GM12878 (cell line): ENCODE data around the gene ELAVL3. TPM values are rescaled to one million over a fixed set of nuclear protein-coding genes. Genes with fewer than 3 reads are reported as not detected.

Experiments
- ATAC-seq: fragments of 200-7000 bp; cut with Tn5 transposase; 3 replicates; pipeline ENCODE4 v1.9.1; 2020; ENCODE audit warnings: mild to moderate bottlenecking, moderate library complexity
- BruUV-seq: library from RNA; stranded (reverse); fragments of 400-500 nt; replicated peaks from 2 replicates; lab custom pipeline; 2021; lab: Mats Ljungman, UMichigan
- CTCF ChIA-PET: fragments of 300-600 bp; sonication (Branson Sonifier 250); formaldehyde crosslinking; extraction: SDS; loops from one replicate; lab custom pipeline; 2021; ENCODE audit warnings: inconsistent platforms; lab: Yijun Ruan, JAX
- POLR2A ChIA-PET: fragments of 350-600 bp; formaldehyde crosslinking; extraction: SDS; loops from one replicate; lab custom pipeline; 2021; ENCODE audit warnings: inconsistent platforms; lab: Charles Lee
- RAD21 ChIA-PET: fragments of 300-600 bp; sonication (Branson Sonifier 250); formaldehyde crosslinking; loops from one replicate; lab custom pipeline; 2023; ENCODE audit warnings: antibody characterized with exemption; ENCODE audit not compliant: unreplicated experiment; lab: Charles Lee
- SMC1A ChIA-PET: fragments of 300-600 bp; sonication (Branson Sonifier 250); formaldehyde crosslinking; loops from one replicate; lab custom pipeline; 2023; ENCODE audit not compliant: unreplicated experiment, uncharacterized antibody; lab: Charles Lee
- DNase-seq: peaks from one replicate; pipeline ENCODE4 v3.0.0-alpha.2; 2011; ENCODE audit warnings: low read depth, low spot score
- FAIRE-seq: peaks from 3 replicates; lab custom pipeline; 2011; peaks lifted over from hg19 to GRCh38; lab: Jason Lieb, UNC
- H2AFZ ChIP-seq: 2 replicates; pipeline ENCODE4 v1.6.0; 2011; ENCODE audit warnings: low read depth, low read length, control low read depth; ENCODE audit not compliant: control insufficient read depth
- H3K27ac ChIP-seq: 2 replicates; pipeline ENCODE4 v1.5.1; 2011; ENCODE audit warnings: control low read depth; ENCODE audit not compliant: control insufficient read depth, insufficient read depth
- H3K27me3 ChIP-seq, 2 experiments: replicated peaks in 1 of 2; 2 replicates each; pipeline versions ENCODE4 v1.6.0 to v1.6.1; 2011; ENCODE audit warnings: low read length in 1 of 2; ENCODE audit not compliant: control insufficient read depth in 2 of 2, insufficient read depth in 2 of 2
- H3K36me3 ChIP-seq, 2 experiments: 2 replicates each; pipeline ENCODE4 v1.5.1; 2011; ENCODE audit warnings: low read length in 1 of 2; ENCODE audit not compliant: control insufficient read depth in 2 of 2, insufficient read depth in 2 of 2
- H3K4me1 ChIP-seq: 2 replicates; pipeline ENCODE4 v1.6.1; 2011; ENCODE audit warnings: mild to moderate bottlenecking, low read length, moderate library complexity, mixed read lengths; ENCODE audit not compliant: control insufficient read depth, insufficient read depth
- H3K4me2 ChIP-seq: 2 replicates; pipeline ENCODE4 v1.6.0; 2011; ENCODE audit warnings: control low read depth; ENCODE audit not compliant: control insufficient read depth, insufficient read depth
- H3K4me3 ChIP-seq: fragments of 200-600 bp; sonication (generic); 2 replicates; pipeline ENCODE4 v1.5.1; 2016
- H3K79me2 ChIP-seq: 2 replicates; pipeline ENCODE4 v1.6.0; 2011; ENCODE audit warnings: low read length; ENCODE audit not compliant: control insufficient read depth, insufficient read depth
- H3K9ac ChIP-seq: 2 replicates; pipeline ENCODE4 v1.8.0; 2011; ENCODE audit warnings: low read length, control low read depth, mixed read lengths; ENCODE audit not compliant: control insufficient read depth, insufficient read depth
- H3K9me3 ChIP-seq: replicated peaks from 3 replicates; pipeline ENCODE4 v1.5.1; 2011; ENCODE audit warnings: mild to moderate bottlenecking, low read length; ENCODE audit not compliant: control insufficient read depth, insufficient read depth
- H4K20me1 ChIP-seq: 2 replicates; pipeline ENCODE4 v1.6.0; 2011; ENCODE audit not compliant: control insufficient read depth, insufficient read depth
- BACH1 ChIP-seq: fragments of 450-650 bp; IDR thresholded peaks from 2 replicates; pipeline ENCODE4 v1.6.1; 2017; ENCODE audit warnings: mild to moderate bottlenecking, borderline replicate concordance
- ETV6 ChIP-seq, 2 experiments: fragments of 450-650 bp in 1 of 2; IDR thresholded peaks in 1 of 2; conservative IDR thresholded peaks in 1 of 2; 2 replicates each; pipeline ENCODE4 v1.6.1; 2014; ENCODE audit warnings: antibody characterized with exemption in 1 of 2, borderline replicate concordance in 1 of 2, low read depth in 1 of 2, mild to moderate bottlenecking in 1 of 2, moderate library complexity in 1 of 2
- NBN ChIP-seq: fragments of 450-650 bp; IDR thresholded peaks from 2 replicates; pipeline ENCODE4 v1.6.1; 2016
- RBBP5 ChIP-seq: fragments of 200-600 bp; sonication (generic); conservative IDR thresholded peaks from 2 replicates; pipeline ENCODE4 v1.6.1; 2016
- SRF ChIP-seq, 2 experiments: IDR thresholded peaks; 2 replicates each; pipeline ENCODE4 v1.6.1; 2011; ENCODE audit warnings: low read depth in 2 of 2, low read length in 2 of 2, mild to moderate bottlenecking in 1 of 2, moderate library complexity in 1 of 2
- TAF1 ChIP-seq: IDR thresholded peaks from 2 replicates; pipeline ENCODE4 v1.6.1; 2011; ENCODE audit warnings: mild to moderate bottlenecking, low read depth, low read length, borderline replicate concordance
- YY1 ChIP-seq: IDR thresholded peaks from 2 replicates; pipeline ENCODE4 v1.6.1; 2011; ENCODE audit warnings: low read depth, mild to moderate bottlenecking, low read length
- ZNF24 ChIP-seq: fragments of 450-650 bp; IDR thresholded peaks from 2 replicates; pipeline ENCODE4 v1.6.1; 2017; ENCODE audit warnings: antibody characterized with exemption, mild to moderate bottlenecking
- ZZZ3 ChIP-seq: IDR thresholded peaks from 2 replicates; pipeline ENCODE4 v1.6.1; 2011; ENCODE audit warnings: low read depth; ENCODE audit not compliant: control insufficient read depth, insufficient read length
- WGBS: methylation state at CpG from one replicate; pipeline ENCODE4 v1.1.6; 2016; ENCODE audit warnings: low lambda C conversion rate; ENCODE audit not compliant: insufficient replicate concordance, insufficient coverage; ENCODE audit errors: missing lambda C conversion rate; 5-methylcytosine and 5-hydroxymethylcytosine counted together
- in situ Hi-C: fragments of 300-500 bp; cut with MboI; formaldehyde crosslinking; loops from 9 replicates; pipeline ENCODE4 v1.14.3; 2018; ENCODE audit warnings: mixed read lengths
- intact Hi-C: fragments of 100-400 bp; cut with micrococcal nuclease; formaldehyde crosslinking; loops from one replicate; pipeline ENCODE4 v1.14.2; 2022; ENCODE audit not compliant: unreplicated experiment
- polyA plus RNA-seq, 11 experiments: library from polyadenylated mRNA; depleted of rRNA in 4 of 11; unstranded in 6 of 11; stranded (reverse) in 5 of 11; fragments of >200 nt; fragmentation: Nextera tagmentation in 4 of 11; fragmentation: Illumina TruSeq in 1 of 11; extraction: Ambion mirVana in 4 of 11; extraction: Trizol in 1 of 11; gene quantifications; 1 replicate in 1 of 11; 2 replicates in 10 of 11; pipeline versions ENCODE4 v1.2.1 to v1.2.3, GENCODE V29; 2011 to 2016; ENCODE audit warnings: inconsistent platforms in 2 of 11, missing spikeins in 2 of 11, low read depth in 1 of 11
- total RNA-seq, 4 experiments: library from RNA; depleted of rRNA in 3 of 4; stranded (reverse); fragments of >200 nt in 3 of 4; fragmentation: Illumina TruSeq in 1 of 4; extraction: Trizol in 1 of 4; gene quantifications; 2 replicates each; pipeline versions ENCODE4 v1.2.1 to v1.2.3, GENCODE V29; 2013 to 2021
- TF ChIP-seq, protein P1 (sequence below): IDR thresholded peaks from 2 replicates; pipeline ENCODE4 v1.6.1; 2011; ENCODE audit warnings: low read depth, low read length, improper control_type of control experiment, borderline replicate concordance

ELAVL3 gene
- total and polyA plus RNA-seq, 10 of the 15 experiments (the other 5 are each of a cell fraction or from before 2014, with no cell fraction given): under 0.01 to 0.05 (median 0.01) TPM; not detected in 7

DNA sequence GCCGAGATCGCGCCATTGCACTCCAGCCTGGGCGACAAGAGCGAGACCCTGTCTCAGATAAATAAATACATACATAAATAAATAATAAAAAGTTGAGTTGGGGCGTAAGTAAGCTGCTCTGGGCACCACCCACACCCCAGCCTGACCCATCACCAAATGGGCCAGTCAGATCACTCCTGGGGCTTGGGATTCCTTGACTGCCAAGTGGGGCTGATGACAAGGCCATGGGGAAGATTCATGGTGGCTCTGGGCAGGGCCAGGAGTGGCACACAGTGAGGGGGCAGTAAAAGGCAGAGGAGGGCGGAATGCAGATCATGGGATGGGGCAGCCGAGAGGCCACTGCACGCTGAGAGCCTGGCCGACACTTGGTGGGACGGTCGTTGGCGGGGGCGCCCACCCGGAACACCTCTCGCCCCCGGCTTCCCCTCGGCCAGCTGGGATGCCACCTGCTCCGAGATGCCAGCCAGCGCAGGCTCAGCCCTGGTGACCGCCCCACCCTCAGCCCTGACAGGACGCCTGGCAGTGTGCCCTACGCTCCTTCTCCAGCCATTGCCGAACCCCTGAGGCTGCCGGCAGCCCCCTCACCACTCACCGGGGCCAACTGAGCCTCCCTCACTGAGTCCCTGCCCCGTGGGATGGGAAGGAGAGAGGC lies 13.9 kb upstream of the ELAVL3 start:
- no peaks in the 10 kb centered on the region for H4K20me1 ChIP-seq
- H2AFZ ChIP-seq: no peak overlapping the region
- H3K9me3 ChIP-seq: no peaks in the 10 kb centered on the region
- H3K4me2 ChIP-seq: no peak overlapping the region
- H3K79me2 ChIP-seq: no peaks in the 10 kb centered on the region
- 94% methylated on average over 24 of the region's 27 CpGs for WGBS
- H3K4me3 ChIP-seq: no peak overlapping the region
- in situ Hi-C loops (loop anchor here (5.0 kb wide), 1 partner anchor 93 kb away; no protein-coding TSS in a partner anchor), intact Hi-C loops (no loop called here)
- ChIA-PET POLR2A (interaction anchor here (0.6 kb wide), 1 partner anchor 14 kb away, joined by 3 read pairs; no protein-coding TSS in a partner anchor), RAD21 (interaction anchor here (0.7 kb wide), 1 partner anchor 55 kb away, joined by 3 read pairs; no protein-coding TSS in a partner anchor), CTCF (interaction anchor here (1.3 to 3.0 kb wide), 2 partner anchors 65 to 94 kb away, joined by 4 to 12 read pairs; no protein-coding TSS in a partner anchor), SMC1A (interaction anchor here (1.3 kb wide), 1 partner anchor 96 kb away, joined by 4 read pairs; no protein-coding TSS in a partner anchor)
- no peak overlapping the region for H3K9ac ChIP-seq
- no peak for FAIRE-seq
- no peak for TF ChIP-seq ZZZ3
- no peak for TF ChIP-seq RBBP5
- no peak for TF ChIP-seq NBN
- no peak for TF ChIP-seq SRF (IDR thresholded peaks at IDR 0.05; ENCODE audit: low read depth in 2 of 2, low read length in 2 of 2)
- TF ChIP-seq TAF1: no peak
- no peak for TF ChIP-seq ETV6 (conservative IDR thresholded peaks at IDR 0.05 in 1 of 2, IDR thresholded peaks at IDR 0.05 in 1 of 2; ENCODE audit: borderline replicate concordance in 1 of 2, low read depth in 1 of 2)
- no peak for TF ChIP-seq BACH1
- no peak for TF ChIP-seq ZNF24
- no peak for TF ChIP-seq YY1
- TF ChIP-seq, protein P1, sequence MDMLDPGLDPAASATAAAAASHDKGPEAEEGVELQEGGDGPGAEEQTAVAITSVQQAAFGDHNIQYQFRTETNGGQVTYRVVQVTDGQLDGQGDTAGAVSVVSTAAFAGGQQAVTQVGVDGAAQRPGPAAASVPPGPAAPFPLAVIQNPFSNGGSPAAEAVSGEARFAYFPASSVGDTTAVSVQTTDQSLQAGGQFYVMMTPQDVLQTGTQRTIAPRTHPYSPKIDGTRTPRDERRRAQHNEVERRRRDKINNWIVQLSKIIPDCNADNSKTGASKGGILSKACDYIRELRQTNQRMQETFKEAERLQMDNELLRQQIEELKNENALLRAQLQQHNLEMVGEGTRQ: no peak
- H3K27ac ChIP-seq: no peak overlapping the region
- no peaks in the 10 kb centered on the region for H3K27me3 ChIP-seq
- DNase-seq: no peak
- ATAC-seq: no peak
- H3K36me3 ChIP-seq: peaks cover 5 to 6% of the 10 kb centered on the region in 2 experiments; a peak in 3 of 4 replicates
- no peaks in the 10 kb centered on the region for H3K4me1 ChIP-seq
- no TSS peak for BruUV-seq
